ENCODE results near the gene ARHGEF17.

GRCh38 chr11:73268671-73269271 lies 39.3 kb upstream of the ARHGEF17 start:
- no peak for TF ChIP-seq CTCF (IDR thresholded peaks at IDR 0.05)
- no peak for TF ChIP-seq POLR2A (IDR thresholded peaks at IDR 0.05)

All from testis (tissue), 2 donors.